PC-3 (cell line): ENCODE data around the gene MEI1.

Experiments used
- EZH2 ChIP-seq: fragments of 300-600 bp; sonication (generic); IDR thresholded peaks from one replicate; pipeline ENCODE4 v1.6.1; 2017; ENCODE audit warnings: antibody characterized with exemption, mild to moderate bottlenecking, low read length; ENCODE audit not compliant: unreplicated experiment
- EZH2phosphoT487 ChIP-seq: fragments of 300-600 bp; sonication (generic); IDR thresholded peaks from 2 replicates; pipeline ENCODE4 v1.6.1; 2018; ENCODE audit warnings: mild to moderate bottlenecking, antibody characterized with exemption, low read length, borderline replicate concordance
- TF ChIP-seq, protein P1 (sequence below): fragments of 300-600 bp; sonication (generic); conservative IDR thresholded peaks from 2 replicates; pipeline ENCODE4 v1.5.1; 2017; ENCODE audit warnings: antibody characterized with exemption, low read depth, mild to moderate bottlenecking, low read length

DNA sequence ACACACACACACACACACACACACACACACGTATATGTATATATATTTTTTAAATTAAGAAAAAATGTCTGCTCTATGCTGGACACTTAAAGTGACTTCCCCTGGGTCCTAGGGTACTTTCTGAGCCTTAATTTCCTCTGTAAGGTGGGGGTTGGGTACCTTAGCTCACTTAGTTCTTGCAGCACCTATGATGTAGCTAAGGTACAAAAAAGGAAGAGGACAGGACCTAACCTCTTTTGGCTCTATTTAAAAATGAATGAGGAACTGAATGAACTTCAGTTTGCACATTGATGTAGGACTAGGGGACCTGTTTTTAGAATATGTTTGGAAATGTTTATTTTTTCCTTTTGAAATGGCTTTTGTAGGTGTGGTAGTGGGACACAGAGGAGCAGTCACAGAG, 144.7 kb downstream of the MEI1 start:
- TF ChIP-seq, protein P1, sequence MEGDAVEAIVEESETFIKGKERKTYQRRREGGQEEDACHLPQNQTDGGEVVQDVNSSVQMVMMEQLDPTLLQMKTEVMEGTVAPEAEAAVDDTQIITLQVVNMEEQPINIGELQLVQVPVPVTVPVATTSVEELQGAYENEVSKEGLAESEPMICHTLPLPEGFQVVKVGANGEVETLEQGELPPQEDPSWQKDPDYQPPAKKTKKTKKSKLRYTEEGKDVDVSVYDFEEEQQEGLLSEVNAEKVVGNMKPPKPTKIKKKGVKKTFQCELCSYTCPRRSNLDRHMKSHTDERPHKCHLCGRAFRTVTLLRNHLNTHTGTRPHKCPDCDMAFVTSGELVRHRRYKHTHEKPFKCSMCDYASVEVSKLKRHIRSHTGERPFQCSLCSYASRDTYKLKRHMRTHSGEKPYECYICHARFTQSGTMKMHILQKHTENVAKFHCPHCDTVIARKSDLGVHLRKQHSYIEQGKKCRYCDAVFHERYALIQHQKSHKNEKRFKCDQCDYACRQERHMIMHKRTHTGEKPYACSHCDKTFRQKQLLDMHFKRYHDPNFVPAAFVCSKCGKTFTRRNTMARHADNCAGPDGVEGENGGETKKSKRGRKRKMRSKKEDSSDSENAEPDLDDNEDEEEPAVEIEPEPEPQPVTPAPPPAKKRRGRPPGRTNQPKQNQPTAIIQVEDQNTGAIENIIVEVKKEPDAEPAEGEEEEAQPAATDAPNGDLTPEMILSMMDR = no peak
- TF ChIP-seq EZH2 (no peak), EZH2phosphoT487 (no peak)
